GM23338 (cell line): Measurements from ENCODE around the gene INHBB. TPM values are rescaled to one million over a fixed set of nuclear protein-coding genes. Genes with fewer than 3 reads are reported as not detected.

Source experiments
- ATAC-seq: fragments of 200-7000 bp; cut with Tn5 transposase; 3 replicates; pipeline ENCODE4 v1.9.1; 2020
- DNase-seq: peaks from one replicate; pipeline ENCODE4 v3.0.0-alpha.2; 2015; ENCODE audit warnings: low spot score
- H2AFZ ChIP-seq: fragments of 200-600 bp; sonication (generic); 2 replicates; pipeline ENCODE4 v1.8.0; 2016; ENCODE audit warnings: antibody characterized with exemption, mild to moderate bottlenecking, moderate library complexity
- H3F3A ChIP-seq: fragments of 200-600 bp; sonication (generic); replicated peaks from 2 replicates; pipeline ENCODE4 v1.8.0; 2017; ENCODE audit warnings: antibody characterized with exemption, mixed run types, low read depth
- H3K27ac ChIP-seq: fragments of 200-600 bp; sonication (generic); 2 replicates; pipeline ENCODE4 v1.6.1; 2016; ENCODE audit warnings: low read depth
- H3K27me3 ChIP-seq: fragments of 200-600 bp; sonication (generic); 2 replicates; pipeline ENCODE4 v1.8.0; 2016; ENCODE audit warnings: mild to moderate bottlenecking, mixed run types, moderate library complexity; ENCODE audit not compliant: insufficient read depth
- H3K36me3 ChIP-seq: fragments of 200-600 bp; sonication (generic); 2 replicates; pipeline ENCODE4 v1.8.0; 2016; ENCODE audit warnings: mild to moderate bottlenecking; ENCODE audit not compliant: insufficient read depth
- H3K4me1 ChIP-seq: fragments of 200-600 bp; sonication (generic); 2 replicates; pipeline ENCODE4 v1.8.0; 2016; ENCODE audit warnings: mild to moderate bottlenecking, moderate library complexity; ENCODE audit not compliant: insufficient read depth
- H3K4me2 ChIP-seq: fragments of 200-600 bp; sonication (generic); 2 replicates; pipeline ENCODE4 v1.7.1; 2017; ENCODE audit warnings: mixed run types
- H3K4me3 ChIP-seq: fragments of 200-600 bp; sonication (generic); 2 replicates; pipeline ENCODE4 v1.6.1; 2016; ENCODE audit warnings: mixed run types
- H3K79me2 ChIP-seq: fragments of 200-600 bp; sonication (generic); replicated peaks from 2 replicates; pipeline ENCODE4 v1.8.0; 2017; ENCODE audit warnings: mild to moderate bottlenecking; ENCODE audit not compliant: insufficient read depth
- H3K9me2 ChIP-seq: fragments of 200-600 bp; sonication (generic); 2 replicates; pipeline ENCODE4 v1.8.0; 2017; ENCODE audit not compliant: insufficient read depth
- H4K20me1 ChIP-seq: fragments of 200-600 bp; sonication (generic); replicated peaks from 2 replicates; pipeline ENCODE4 v1.8.0; 2017; ENCODE audit warnings: mild to moderate bottlenecking; ENCODE audit not compliant: insufficient read depth
- H3K27ac Mint-ChIP-seq: 2 replicates; pipeline ENCODE4 v1.8.0; 2020; ENCODE audit warnings: inconsistent platforms, mild to moderate bottlenecking, moderate library complexity, mixed read lengths
- H3K27me3 Mint-ChIP-seq: 3 replicates; pipeline ENCODE4 v1.8.0; 2022; ENCODE audit warnings: low read depth, mild to moderate bottlenecking, moderate library complexity, mixed read lengths, inconsistent platforms; ENCODE audit not compliant: insufficient read depth, poor library complexity
- H3K36me3 Mint-ChIP-seq: 3 replicates; pipeline ENCODE4 v1.8.0; 2021; ENCODE audit warnings: low read depth, mild to moderate bottlenecking, inconsistent platforms, moderate library complexity, mixed read lengths
- H3K4me1 Mint-ChIP-seq: 3 replicates; pipeline ENCODE4 v1.8.0; 2020; ENCODE audit warnings: mild to moderate bottlenecking, inconsistent platforms, mixed read lengths
- H3K4me3 Mint-ChIP-seq: 3 replicates; pipeline ENCODE4 v1.8.0; 2021; ENCODE audit warnings: moderate library complexity, mild to moderate bottlenecking, inconsistent platforms, mixed read lengths
- H3K9me3 Mint-ChIP-seq: 3 replicates; pipeline ENCODE4 v1.8.0; 2020; ENCODE audit warnings: moderate library complexity, mild to moderate bottlenecking, inconsistent platforms, mixed read lengths
- CREB1 ChIP-seq: fragments of 250-450 bp; sonication (Bioruptor Pico); IDR thresholded peaks from 2 replicates; pipeline ENCODE4 v1.5.0; 2020; ENCODE audit warnings: low read depth, mild to moderate bottlenecking, moderate library complexity
- ETS1 ChIP-seq: IDR thresholded peaks from 2 replicates; pipeline ENCODE4 v1.6.1; 2016; ENCODE audit warnings: antibody characterized with exemption
- EZH2phosphoT487 ChIP-seq: fragments of 200-600 bp; sonication (generic); IDR thresholded peaks from one replicate; pipeline ENCODE4 v1.8.1; 2018; ENCODE audit warnings: antibody characterized with exemption; ENCODE audit not compliant: unreplicated experiment
- JUNB ChIP-seq: IDR thresholded peaks from one replicate; pipeline ENCODE4 v1.6.1; 2016; ENCODE audit warnings: antibody characterized with exemption; ENCODE audit not compliant: unreplicated experiment
- POLR2AphosphoS5 ChIP-seq: IDR thresholded peaks from 2 replicates; pipeline ENCODE4 v1.6.1; 2016; ENCODE audit warnings: antibody characterized with exemption, low read depth
- ZNF462 ChIP-seq: fragments of 250-450 bp; sonication (Bioruptor Pico); IDR thresholded peaks from 2 replicates; pipeline ENCODE4 v1.5.0; 2020; ENCODE audit warnings: mild to moderate bottlenecking, moderate library complexity
- long read RNA-seq: library from polyadenylated mRNA; unstranded; transcript quantifications from one replicate; pipeline ENCODE4 v2.0.0, GENCODE V29; 2020; ENCODE audit not compliant: unreplicated experiment
- polyA plus RNA-seq: library from polyadenylated mRNA; unstranded; fragments of >200 nt; fragmentation: Nextera tagmentation; extraction: Ambion mirVana; gene quantifications from 2 replicates; pipeline ENCODE4 v1.2.1, GENCODE V29; 2016
- total RNA-seq: library from RNA; depleted of rRNA; stranded (reverse); fragments of >200 nt; shearing (Covaris generic); gene quantifications from 2 replicates; pipeline ENCODE4 v1.2.3, GENCODE V29; 2014; rRNA removed

Gene INHBB
- 0.16 and 0.21 TPM in 2 replicates for total RNA-seq
- polyA plus RNA-seq = 0.16 TPM in 1 of 2 replicates, not detected in the other
- long read RNA-seq = 0 reads

GRCh38 chr2:120346026-120346666 lies at the start of gene INHBB:
Gene INHBB (plus strand): TSS chr2:120346136. CDS start chr2:120346189, 53 bp downstream.
- Mint-ChIP-seq H3K27me3 (peaks cover 79% of the 10 kb centered on the region), H3K4me1 (peaks cover 36% of the 10 kb centered on the region), H3K36me3 (no peaks in the 10 kb centered on the region), H3K27ac (no peak within 1 kb of the TSS), H3K9me3 (no peaks in the 10 kb centered on the region; the same call in 2 of the 3 replicates), H3K4me3 (peak within 1 kb of the TSS; percentile 70)
- DNase-seq (peak; percentile 46), ATAC-seq (peak; percentile 0; the same call in 2 of the 3 replicates)
- peak within 1 kb of the TSS; percentile 52 for H3K4me3 ChIP-seq
- H3K27me3 ChIP-seq = peaks cover 97% of the 10 kb centered on the region
- H3F3A ChIP-seq = peaks cover 8% of the 10 kb centered on the region; the same call in 1 of the 2 replicates
- no peaks in the 10 kb centered on the region for H3K36me3 ChIP-seq
- H2AFZ ChIP-seq = peak within 1 kb of the TSS; percentile 89
- H3K79me2 ChIP-seq = no peaks in the 10 kb centered on the region
- no peak within 1 kb of the TSS for H3K27ac ChIP-seq
- H3K4me2 ChIP-seq = peak within 1 kb of the TSS; percentile 82
- peaks cover 29% of the 10 kb centered on the region for H3K4me1 ChIP-seq
- H3K9me2 ChIP-seq = no peaks in the 10 kb centered on the region
- 0 out of 2 replicates have a peak, but pooled peaks cover 8% of the 10 kb centered on the region for H4K20me1 ChIP-seq
- TF ChIP-seq ZNF462 (CRISPR knock-in tag) (no peak), CREB1 (CRISPR knock-in tag) (no peak), POLR2AphosphoS5 (no peak), JUNB (no peak), ETS1 (no peak), EZH2phosphoT487 (peak; percentile 89)
